SK-N-SH treated with all-trans-retinoic acid at 6 μM for 48 hours (cell line): ENCODE measurements around the gene SEC22A.

Source experiments
- ARNTL ChIP-seq: fragments of 450-650 bp; formaldehyde crosslinking; IDR thresholded peaks from 2 replicates; pipeline ENCODE4 v1.5.0; 2020; ENCODE audit warnings: low read depth, mild to moderate bottlenecking, moderate library complexity, borderline replicate concordance
- CREB5 ChIP-seq: fragments of 250-450 bp; sonication (Bioruptor Pico); IDR thresholded peaks from 2 replicates; pipeline ENCODE4 v1.5.1; 2020; ENCODE audit warnings: low read depth, mild to moderate bottlenecking, moderate library complexity
- OSR1 ChIP-seq: fragments of 250-450 bp; sonication (Bioruptor Pico); IDR thresholded peaks from 2 replicates; pipeline ENCODE4 v1.8.0; 2022; ENCODE audit warnings: moderate library complexity, mild to moderate bottlenecking, inconsistent platforms
- PATZ1 ChIP-seq: fragments of 250-450 bp; sonication (Bioruptor Pico); IDR thresholded peaks from 2 replicates; pipeline ENCODE4 v1.8.0; 2020; ENCODE audit warnings: mild to moderate bottlenecking, moderate library complexity, borderline replicate concordance
- RARB ChIP-seq: fragments of 250-450 bp; sonication (Bioruptor Pico); IDR thresholded peaks from 2 replicates; pipeline ENCODE4 v1.8.0; 2021; ENCODE audit warnings: mild to moderate bottlenecking, moderate library complexity
- ZFP30 ChIP-seq: fragments of 450-650 bp; formaldehyde crosslinking; IDR thresholded peaks from 2 replicates; pipeline ENCODE4 v1.5.0; 2022; ENCODE audit warnings: mild to moderate bottlenecking, moderate library complexity
- ZNF565 ChIP-seq: fragments of 450-650 bp; formaldehyde crosslinking; conservative IDR thresholded peaks from 2 replicates; pipeline ENCODE4 v1.5.0; 2020; ENCODE audit warnings: low read depth, mild to moderate bottlenecking, moderate library complexity

- TF ChIP-seq ARNTL (no peak), PATZ1 (CRISPR knock-in tag) (no peak), RARB (CRISPR knock-in tag) (no peak), ZFP30 (CRISPR knock-in tag) (no peak), CREB5 (CRISPR knock-in tag) (no peak), ZNF565 (CRISPR knock-in tag) (no peak), OSR1 (CRISPR knock-in tag) (no peak)
These were observed 102.3 kb downstream of the SEC22A start for GRCh38 chr3:123303976-123304560.
